Measurements from ENCODE around the gene BNIP3. TPM values are rescaled to one million over a fixed set of nuclear protein-coding genes. Genes with fewer than 3 reads are reported as not detected.

Gene BNIP3
- total and polyA plus RNA-seq, 2 donors (not counting 3 experiments of a cell fraction or from before 2014, with no cell fraction given), result 51.4 to 53.3 TPM

DNA sequence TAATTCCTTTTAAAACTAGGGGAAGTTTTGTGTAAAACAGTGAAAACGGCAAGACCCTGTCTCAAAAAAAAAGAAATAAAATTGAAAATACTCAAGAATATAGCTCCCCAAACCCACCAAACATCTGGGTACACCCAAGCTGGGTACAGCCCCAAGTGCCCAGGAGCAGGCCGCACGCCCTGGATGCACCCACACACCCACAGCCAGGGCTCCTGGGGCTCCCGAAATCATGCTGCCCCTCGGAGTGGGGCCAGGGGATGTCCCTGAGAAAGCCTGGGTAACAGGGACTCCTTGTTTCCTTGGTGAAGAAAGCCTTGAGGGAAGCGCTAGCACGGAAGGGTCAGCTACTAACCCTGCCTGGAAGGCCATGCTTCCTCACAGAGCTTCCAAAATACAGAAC lies 10.1 kb downstream of the BNIP3 start:
- dilution Hi-C loops (cut with MboI; ENCODE audit: extremely low pct_ligation_motif_present, low sequenced_read_pairs), result no loop called here
- intact Hi-C loops (cut with micrococcal nuclease), result no loop called here

More for the DNA sequence above, 10.1 kb downstream of the BNIP3 start:
- TF ChIP-seq EZH2 (IDR thresholded peaks at IDR 0.05; ENCODE audit: borderline replicate concordance, low read depth, low read length, severe bottlenecking), result no peak
- TF ChIP-seq, protein P1, sequence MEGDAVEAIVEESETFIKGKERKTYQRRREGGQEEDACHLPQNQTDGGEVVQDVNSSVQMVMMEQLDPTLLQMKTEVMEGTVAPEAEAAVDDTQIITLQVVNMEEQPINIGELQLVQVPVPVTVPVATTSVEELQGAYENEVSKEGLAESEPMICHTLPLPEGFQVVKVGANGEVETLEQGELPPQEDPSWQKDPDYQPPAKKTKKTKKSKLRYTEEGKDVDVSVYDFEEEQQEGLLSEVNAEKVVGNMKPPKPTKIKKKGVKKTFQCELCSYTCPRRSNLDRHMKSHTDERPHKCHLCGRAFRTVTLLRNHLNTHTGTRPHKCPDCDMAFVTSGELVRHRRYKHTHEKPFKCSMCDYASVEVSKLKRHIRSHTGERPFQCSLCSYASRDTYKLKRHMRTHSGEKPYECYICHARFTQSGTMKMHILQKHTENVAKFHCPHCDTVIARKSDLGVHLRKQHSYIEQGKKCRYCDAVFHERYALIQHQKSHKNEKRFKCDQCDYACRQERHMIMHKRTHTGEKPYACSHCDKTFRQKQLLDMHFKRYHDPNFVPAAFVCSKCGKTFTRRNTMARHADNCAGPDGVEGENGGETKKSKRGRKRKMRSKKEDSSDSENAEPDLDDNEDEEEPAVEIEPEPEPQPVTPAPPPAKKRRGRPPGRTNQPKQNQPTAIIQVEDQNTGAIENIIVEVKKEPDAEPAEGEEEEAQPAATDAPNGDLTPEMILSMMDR (IDR thresholded peaks at IDR 0.05; ENCODE audit: extremely low read depth in 1 of 2, insufficient read depth in 1 of 2, low read depth in 1 of 2, low read length in 2 of 2), result no peak
- TF ChIP-seq, protein P2, sequence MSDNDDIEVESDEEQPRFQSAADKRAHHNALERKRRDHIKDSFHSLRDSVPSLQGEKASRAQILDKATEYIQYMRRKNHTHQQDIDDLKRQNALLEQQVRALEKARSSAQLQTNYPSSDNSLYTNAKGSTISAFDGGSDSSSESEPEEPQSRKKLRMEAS (IDR thresholded peaks at IDR 0.05; ENCODE audit: insufficient read depth, insufficient read length), result no peak
- no peak for TF ChIP-seq POLR2A (IDR thresholded peaks at IDR 0.05; ENCODE audit: low read depth, low read length)
- TF ChIP-seq GATA2 (IDR thresholded peaks at IDR 0.05; ENCODE audit: insufficient read depth, insufficient read length, low read depth, low read length), result no peak
- no peak for TF ChIP-seq MYC (IDR thresholded peaks at IDR 0.05; ENCODE audit: low read depth, low read length)
- no peak for TF ChIP-seq FOS (IDR thresholded peaks at IDR 0.05; ENCODE audit: borderline replicate concordance, insufficient read depth, low read length)
- TF ChIP-seq JUN (IDR thresholded peaks at IDR 0.05; ENCODE audit: borderline replicate concordance, insufficient read depth, insufficient read length, low read depth), result no peak
- H3K36me3 ChIP-seq (ENCODE audit: control insufficient read depth in 2 of 2, extremely low read depth in 1 of 2, insufficient read depth in 2 of 2, low read length in 2 of 2), result peaks cover 8 to 18% of the 10 kb centered on the region in 2 experiments
- no peak overlapping the region for H3K27ac ChIP-seq (ENCODE audit: insufficient read depth, low read depth, low read length)
- FAIRE-seq (no peak), DNase-seq (ENCODE audit: low read depth, low spot score) (no peak)
- H3K79me2 ChIP-seq (ENCODE audit: control insufficient read depth, insufficient read depth, low read length), result peaks cover 50% of the 10 kb centered on the region
- no peak overlapping the region for H3K4me2 ChIP-seq (ENCODE audit: insufficient read depth, low read length)
- ChIA-PET POLR2A (no interaction called here), CTCF (interaction anchor here (1.9 to 4.6 kb wide), 2 partner anchors 51 to 86 kb away, joined by 7 to 33 read pairs; no protein-coding TSS in a partner anchor)
- no peak overlapping the region for H3K9ac ChIP-seq (replicated peaks; ENCODE audit: extremely low read depth, insufficient read depth, low read length)
- no peak overlapping the region for H2AFZ ChIP-seq (ENCODE audit: low read depth, low read length)
- H3K9me1 ChIP-seq (replicated peaks; ENCODE audit: control insufficient read depth, extremely low read depth, insufficient read depth, low read length), result no peaks in the 10 kb centered on the region
- no peaks in the 10 kb centered on the region for H3K27me3 ChIP-seq (ENCODE audit: control insufficient read depth in 2 of 2, insufficient read depth in 2 of 2, low read length in 2 of 2)
- H3K9me3 ChIP-seq (replicated peaks; ENCODE audit: control insufficient read depth, insufficient read depth, low read length), result no peaks in the 10 kb centered on the region
- no peak overlapping the region for H3K4me3 ChIP-seq (replicated peaks in 1 of 3; ENCODE audit: insufficient read depth in 1 of 3, low read depth in 1 of 3, low read length in 3 of 3)
- H3K4me1 ChIP-seq (ENCODE audit: control insufficient read depth, extremely low read depth, insufficient read depth, low read length), result peaks cover 11% of the 10 kb centered on the region
- no peaks in the 10 kb centered on the region for H4K20me1 ChIP-seq (replicated peaks; ENCODE audit: control insufficient read depth, extremely low read depth, insufficient read depth, low read length)
- no TSS peak for BruUV-seq (replicated peaks)

Data from endothelial cell of umbilical vein (primary cell).